ENCODE results near the gene TNRC18. TPM values are rescaled to one million over a fixed set of nuclear protein-coding genes. Genes with fewer than 3 reads are reported as not detected.
A peak's percentile ranks its signal among the peaks of the same experiment; 100 is the strongest.
"Not testable (repeated sequence)": the region's sequence is repeated elsewhere in the genome, so short reads cannot be mapped to it uniquely, and the experiment has no call there.

Gene TNRC18
- total RNA-seq, 1 donor from 2014 or later, result 118 TPM

DNA sequence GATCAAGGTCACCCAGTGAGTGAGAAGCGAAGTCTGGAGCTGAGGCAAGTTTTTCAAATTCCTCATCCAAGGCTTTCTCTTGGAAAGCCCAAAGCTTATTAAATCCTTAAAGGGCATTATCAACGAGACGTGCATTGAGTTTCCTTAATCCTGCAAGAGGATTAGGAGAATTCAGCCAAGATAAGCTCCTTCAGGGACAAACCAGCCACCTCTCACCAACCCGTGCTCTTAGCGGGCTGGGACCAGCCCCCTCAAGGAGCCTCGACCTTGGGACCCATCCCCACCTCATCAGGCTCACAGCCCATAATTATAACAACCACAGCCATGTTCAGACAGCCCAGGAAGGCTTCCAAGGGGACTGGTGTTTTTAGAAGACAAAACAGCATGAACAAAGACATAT is 152.8 kb downstream of the TNRC18 start:
- no peak overlapping the region for H3K27ac ChIP-seq
- no peak for ATAC-seq
- TF ChIP-seq, protein P1, sequence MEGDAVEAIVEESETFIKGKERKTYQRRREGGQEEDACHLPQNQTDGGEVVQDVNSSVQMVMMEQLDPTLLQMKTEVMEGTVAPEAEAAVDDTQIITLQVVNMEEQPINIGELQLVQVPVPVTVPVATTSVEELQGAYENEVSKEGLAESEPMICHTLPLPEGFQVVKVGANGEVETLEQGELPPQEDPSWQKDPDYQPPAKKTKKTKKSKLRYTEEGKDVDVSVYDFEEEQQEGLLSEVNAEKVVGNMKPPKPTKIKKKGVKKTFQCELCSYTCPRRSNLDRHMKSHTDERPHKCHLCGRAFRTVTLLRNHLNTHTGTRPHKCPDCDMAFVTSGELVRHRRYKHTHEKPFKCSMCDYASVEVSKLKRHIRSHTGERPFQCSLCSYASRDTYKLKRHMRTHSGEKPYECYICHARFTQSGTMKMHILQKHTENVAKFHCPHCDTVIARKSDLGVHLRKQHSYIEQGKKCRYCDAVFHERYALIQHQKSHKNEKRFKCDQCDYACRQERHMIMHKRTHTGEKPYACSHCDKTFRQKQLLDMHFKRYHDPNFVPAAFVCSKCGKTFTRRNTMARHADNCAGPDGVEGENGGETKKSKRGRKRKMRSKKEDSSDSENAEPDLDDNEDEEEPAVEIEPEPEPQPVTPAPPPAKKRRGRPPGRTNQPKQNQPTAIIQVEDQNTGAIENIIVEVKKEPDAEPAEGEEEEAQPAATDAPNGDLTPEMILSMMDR (IDR thresholded peaks at IDR 0.05), result no peak
- H3K4me3 ChIP-seq, result no peak overlapping the region
- intact Hi-C loops (cut with DNase I), result no loop called here
- H3K4me1 ChIP-seq, result no peaks in the 10 kb centered on the region
- no peaks in the 10 kb centered on the region for H3K27me3 ChIP-seq
- no peaks in the 10 kb centered on the region for H3K9me3 ChIP-seq
- no peak for DNase-seq
- H3K36me3 ChIP-seq, result no peaks in the 10 kb centered on the region

GRCh38 chr7:5269992-5270657 is 153.5 kb downstream of the TNRC18 start:
- ATAC-seq; DNase-seq; H3K36me3 ChIP-seq; H3K27ac ChIP-seq; intact Hi-C loops (cut with DNase I); H3K27me3 ChIP-seq; H3K9me3 ChIP-seq; H3K4me1 ChIP-seq; H3K4me3 ChIP-seq: not testable (repeated sequence)

GRCh38 chr7:5267829-5268228 is 155.8 kb downstream of the TNRC18 start:
- H3K4me3 ChIP-seq; intact Hi-C loops (cut with DNase I); H3K36me3 ChIP-seq; DNase-seq; H3K27ac ChIP-seq; H3K4me1 ChIP-seq; H3K27me3 ChIP-seq; H3K9me3 ChIP-seq: not testable (repeated sequence)
- ATAC-seq, result peak; percentile 72

- H3K4me3 ChIP-seq, result no peak overlapping the region
- no peaks in the 10 kb centered on the region for H3K4me1 ChIP-seq
- TF ChIP-seq, protein P1 (IDR thresholded peaks at IDR 0.05), result no peak
- no peaks in the 10 kb centered on the region for H3K36me3 ChIP-seq
- ATAC-seq (no peak), DNase-seq (no peak)
- no peaks in the 10 kb centered on the region for H3K27me3 ChIP-seq
- no peaks in the 10 kb centered on the region for H3K9me3 ChIP-seq
- intact Hi-C loops (cut with DNase I), result no loop called here
- H3K27ac ChIP-seq, result no peak overlapping the region
Observed at GRCh38 chr7:5266191-5267028, 157.2 kb downstream of the TNRC18 start.

- H3K36me3 ChIP-seq, result no peaks in the 10 kb centered on the region
- TF ChIP-seq, protein P1 (IDR thresholded peaks at IDR 0.05), result no peak
- no peaks in the 10 kb centered on the region for H3K4me1 ChIP-seq
- no peaks in the 10 kb centered on the region for H3K9me3 ChIP-seq
- no peak overlapping the region for H3K27ac ChIP-seq
- no peaks in the 10 kb centered on the region for H3K27me3 ChIP-seq
- intact Hi-C loops (cut with DNase I), result no loop called here
- no peak for DNase-seq
- no peak for ATAC-seq
- H3K4me3 ChIP-seq, result no peak overlapping the region
Observed at GRCh38 chr7:5265320-5266190, 158.1 kb downstream of the TNRC18 start.

DNA sequence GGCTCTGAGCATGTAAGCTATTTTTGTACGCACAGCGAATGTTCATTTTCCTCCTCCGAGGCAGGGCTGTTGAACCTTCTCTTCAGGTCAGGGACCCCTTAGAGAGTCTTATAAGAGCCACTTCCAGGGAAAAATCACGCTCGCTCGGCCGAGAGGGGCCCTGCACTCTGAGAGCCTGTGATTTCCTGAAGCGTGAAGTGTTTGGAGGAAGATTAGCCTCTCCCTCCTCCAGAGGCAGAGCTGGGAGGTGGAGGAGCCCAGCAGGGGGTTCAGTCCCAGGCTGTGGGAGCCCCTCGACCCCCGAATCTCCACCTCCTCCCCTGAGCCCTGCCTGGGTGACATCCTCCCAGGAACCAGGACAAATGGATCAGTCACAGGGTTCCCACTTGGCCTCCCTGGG is 160.6 kb downstream of the TNRC18 start:
- H3K27me3 ChIP-seq; DNase-seq; H3K4me1 ChIP-seq; H3K9me3 ChIP-seq; H3K36me3 ChIP-seq; H3K27ac ChIP-seq; H3K4me3 ChIP-seq; intact Hi-C loops (cut with DNase I): not testable (repeated sequence)
- ATAC-seq, result peak; percentile 17

DNA sequence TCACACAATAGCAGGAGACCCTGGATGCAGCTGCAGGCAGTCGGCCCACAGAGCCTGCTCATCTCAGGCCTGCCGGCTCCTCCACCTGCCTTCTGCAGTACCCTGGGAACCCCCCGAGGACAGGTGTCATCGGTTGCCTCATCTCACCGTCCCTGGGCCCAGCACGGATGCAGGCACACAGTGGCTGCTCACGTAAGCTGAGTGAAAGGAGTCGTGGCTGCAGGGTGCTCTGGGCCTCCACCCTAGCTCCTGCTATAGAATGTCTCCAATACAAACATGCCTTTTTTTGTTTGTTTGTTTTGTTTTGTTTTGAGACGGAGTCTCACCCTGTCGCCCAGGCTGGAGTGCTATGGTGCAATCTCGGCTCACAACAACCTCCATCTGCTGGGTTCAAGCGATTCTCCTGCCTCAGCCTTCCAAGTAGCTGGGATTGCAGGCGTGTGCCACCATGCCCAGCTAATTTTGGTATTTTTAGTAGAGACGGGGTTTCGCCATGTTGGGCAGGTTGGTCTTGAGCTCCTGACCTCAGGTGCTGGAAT is 163.0 kb downstream of the TNRC18 start:
- H3K36me3 ChIP-seq; H3K9me3 ChIP-seq; H3K4me1 ChIP-seq; intact Hi-C loops (cut with DNase I); DNase-seq; H3K4me3 ChIP-seq; ATAC-seq; H3K27me3 ChIP-seq; H3K27ac ChIP-seq: not testable (repeated sequence)

Other genes starting within 250 kb of the TNRC18 start
- gene WIPI2, start 233.6 kb downstream of the TNRC18 start, total RNA-seq, result 57.3 TPM
- 0.98 TPM for gene SLC29A4, start 140.9 kb downstream of the TNRC18 start, total RNA-seq
- gene FBXL18, start 90.0 kb upstream of the TNRC18 start, total RNA-seq, result 8.1 TPM
- 3,962 TPM for gene ACTB, start 106.8 kb upstream of the TNRC18 start, total RNA-seq
- 52.5 TPM for gene FSCN1, start 169.0 kb upstream of the TNRC18 start, total RNA-seq

Data from upper lobe of right lung (tissue), 1 donor.